ENCODE data around the gene FCRL4. TPM values are rescaled to one million over a fixed set of nuclear protein-coding genes. Genes with fewer than 3 reads are reported as not detected.
A peak's percentile ranks its signal among the peaks of the same experiment; 100 is the strongest.
"Not testable (repeated sequence)": the region's sequence is repeated elsewhere in the genome, so short reads cannot be mapped to it uniquely, and the experiment has no call there.

FCRL4 gene
- total RNA-seq, 1 donor from 2014 or later = not detected

DNA sequence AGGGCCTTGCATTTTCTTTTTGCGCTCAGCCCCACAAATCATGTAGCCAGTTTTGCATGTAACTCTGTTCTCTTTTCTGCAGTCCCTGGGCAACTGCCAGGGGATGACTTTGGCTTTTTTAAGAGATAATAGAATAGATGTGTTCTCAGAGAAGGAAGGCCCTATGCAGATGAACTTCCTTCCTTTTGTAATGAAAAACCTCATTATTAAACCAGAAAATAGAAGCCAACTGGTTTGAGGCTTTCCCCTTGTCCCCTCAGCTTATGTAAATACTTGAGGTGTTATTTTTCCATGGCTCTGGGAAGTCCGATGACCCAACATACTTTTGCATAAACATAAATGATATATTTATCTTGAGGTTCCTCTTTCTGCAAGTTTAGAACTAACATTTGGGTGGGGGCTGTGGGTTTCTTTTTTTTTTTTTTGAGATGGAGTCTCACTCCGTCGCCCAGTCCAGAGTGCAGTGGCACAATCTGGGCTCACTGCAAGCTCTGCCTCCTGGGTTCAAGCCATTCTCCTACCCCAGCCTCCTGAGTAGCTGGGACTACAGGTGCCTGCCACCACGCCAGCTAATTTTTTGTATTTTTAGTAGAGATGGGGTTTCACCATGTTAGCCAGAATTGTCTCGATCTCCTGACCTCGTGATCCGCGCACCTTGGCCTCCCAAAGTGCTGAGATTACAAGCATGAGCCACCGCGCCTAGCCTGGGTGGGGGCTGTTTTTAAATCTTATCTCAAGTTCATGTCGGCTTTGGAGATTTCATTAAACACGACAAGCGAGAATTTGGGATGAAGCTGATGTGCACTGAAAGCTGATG lies 31.2 kb downstream of the FCRL4 start:
- DNase-seq (ENCODE audit: missing footprints) = no peak
- no peak for ATAC-seq
- intact Hi-C loops (cut with DNase I) = no loop called here

DNA sequence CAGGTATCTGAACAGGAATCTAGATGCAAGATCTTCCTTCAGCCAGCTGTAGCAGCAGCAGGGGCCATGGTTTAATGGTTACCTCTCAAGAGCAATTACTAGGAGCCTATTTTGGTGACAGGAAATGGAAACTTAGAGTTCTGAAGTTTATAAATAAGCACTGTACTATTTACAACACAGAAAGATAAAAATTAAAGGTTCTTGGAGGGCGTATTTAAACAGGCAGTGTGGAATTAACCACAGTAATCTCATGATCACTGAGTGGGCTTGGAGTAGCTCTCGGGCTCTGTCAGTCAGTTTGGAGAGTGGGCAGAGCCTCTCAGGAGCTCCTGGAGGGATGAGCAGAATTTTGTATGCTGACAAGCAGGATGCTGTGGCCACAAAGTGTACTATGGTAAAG lies 35.4 kb downstream of the FCRL4 start:
- intact Hi-C loops (cut with DNase I) = no loop called here
- DNase-seq (ENCODE audit: missing footprints) (no peak), ATAC-seq (no peak)

DNA sequence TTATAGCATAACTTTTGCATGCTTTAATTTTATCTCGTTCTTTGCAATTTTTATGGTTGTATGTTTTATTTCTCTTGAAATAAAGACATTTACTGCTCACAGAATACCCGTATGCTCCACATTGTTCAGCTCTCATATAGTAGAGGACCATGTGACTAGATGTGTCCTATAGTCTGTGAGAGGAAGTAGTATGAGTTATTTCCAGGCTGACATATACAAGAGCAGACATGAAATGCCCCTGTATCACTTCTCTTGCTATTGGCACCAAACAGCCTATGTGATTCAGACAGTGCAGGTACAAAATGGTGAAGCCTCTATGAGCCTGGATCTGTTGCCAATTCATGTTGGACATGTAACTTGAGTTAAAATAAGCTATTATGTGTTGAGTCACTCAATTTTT lies 39.8 kb downstream of the FCRL4 start:
- DNase-seq (ENCODE audit: missing footprints) (no peak), ATAC-seq (no peak)
- intact Hi-C loops (cut with DNase I) = no loop called here

DNA sequence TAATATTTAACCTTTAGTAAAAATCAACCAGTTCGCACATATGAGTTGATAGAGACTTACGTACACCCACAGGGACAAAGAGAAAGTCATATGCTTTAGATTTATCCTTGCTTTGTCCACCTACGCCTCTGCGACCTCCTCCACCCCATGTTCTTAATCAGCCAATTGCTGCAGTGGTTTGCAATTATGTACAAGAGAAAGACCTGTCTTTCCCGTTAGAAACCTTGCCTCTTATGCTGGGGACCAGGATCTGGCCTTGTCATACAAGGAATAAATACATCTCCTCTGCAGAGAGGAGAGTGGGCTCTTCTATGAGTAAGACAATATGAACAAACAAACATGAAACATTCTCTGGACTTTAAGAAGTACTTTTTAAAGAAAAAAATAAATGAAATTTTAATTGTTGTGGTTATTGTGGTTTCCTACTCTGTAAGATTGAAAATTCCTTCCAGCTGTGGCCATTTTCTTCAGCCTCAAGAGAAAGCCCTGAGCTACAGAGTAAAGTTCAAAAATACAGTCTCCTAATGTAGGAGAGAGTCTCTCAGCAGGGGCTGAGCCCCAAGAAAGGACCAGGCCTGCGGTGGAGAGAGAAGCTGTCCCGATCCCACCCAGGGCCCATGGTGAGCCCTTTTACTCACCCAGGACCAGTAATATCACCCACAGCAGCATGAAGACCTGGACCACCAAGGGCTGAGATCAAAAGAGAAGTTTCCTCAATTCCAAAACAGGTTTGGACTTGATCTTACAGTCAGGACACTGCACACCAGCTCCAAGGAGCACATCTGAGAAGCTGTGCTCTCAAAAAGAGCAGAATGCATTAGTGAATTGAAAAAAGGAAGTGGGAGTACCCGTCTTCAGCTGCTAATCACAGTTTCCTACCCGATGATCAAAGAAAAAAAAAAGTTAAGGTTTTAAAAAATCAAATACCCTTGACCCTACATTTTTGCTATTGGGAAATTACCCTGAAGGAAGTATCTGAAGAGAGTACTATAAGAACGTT lies 45.9 kb downstream of the FCRL4 start, which contains the start of gene FCRL5:
FCRL5 (minus strand) TSS at position 822 of the 1,000 bp plus-strand sequence; CDS start at position 669, 153 bp downstream.
- DNase-seq (ENCODE audit: missing footprints) (peak; percentile 37), ATAC-seq (no peak)
- intact Hi-C loops (cut with DNase I) = no loop called here

DNA sequence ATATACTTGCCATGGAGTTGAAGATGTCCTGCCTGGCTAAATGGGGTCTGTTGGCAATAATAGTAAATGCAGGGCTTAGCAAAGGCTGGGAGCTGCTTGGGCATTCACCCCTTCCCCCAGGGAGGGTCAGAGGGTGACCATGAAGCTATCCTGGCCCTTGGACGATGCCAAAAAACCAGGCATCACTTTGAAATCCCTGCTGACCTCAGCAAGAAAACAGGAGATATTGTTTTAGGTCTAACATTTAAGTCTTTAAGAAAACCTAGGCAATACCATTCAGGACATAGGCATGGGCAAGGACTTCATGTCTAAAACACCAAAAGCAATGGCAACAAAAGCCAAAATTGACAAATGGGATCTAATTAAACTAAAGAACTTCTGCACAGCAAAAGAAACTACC lies 49.8 kb downstream of the FCRL4 start:
- ATAC-seq; intact Hi-C loops (cut with DNase I); DNase-seq (ENCODE audit: missing footprints): not testable (repeated sequence)

DNA sequence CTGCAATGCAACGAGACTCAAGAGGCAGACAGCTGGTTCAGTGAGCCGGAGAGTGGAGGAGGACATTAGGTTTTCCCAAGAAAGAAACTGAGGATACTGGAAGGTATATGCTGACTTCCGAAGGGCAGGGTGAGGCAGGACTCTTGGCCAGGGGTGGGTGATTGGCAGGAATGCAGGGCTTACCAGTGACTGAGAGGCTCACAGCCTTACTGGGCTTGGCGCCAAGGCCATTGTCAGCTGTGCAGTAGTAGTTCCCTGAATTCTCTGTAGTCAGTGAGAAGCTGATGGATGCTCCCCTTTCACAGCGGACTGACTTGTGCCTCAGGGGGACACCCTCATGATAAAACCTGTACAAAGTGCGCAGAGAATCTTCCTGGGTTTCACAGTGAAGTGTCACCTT lies 55.2 kb downstream of the FCRL4 start:
- ATAC-seq = no peak
- intact Hi-C loops (cut with DNase I) = no loop called here
- no peak for DNase-seq (ENCODE audit: missing footprints)

DNA sequence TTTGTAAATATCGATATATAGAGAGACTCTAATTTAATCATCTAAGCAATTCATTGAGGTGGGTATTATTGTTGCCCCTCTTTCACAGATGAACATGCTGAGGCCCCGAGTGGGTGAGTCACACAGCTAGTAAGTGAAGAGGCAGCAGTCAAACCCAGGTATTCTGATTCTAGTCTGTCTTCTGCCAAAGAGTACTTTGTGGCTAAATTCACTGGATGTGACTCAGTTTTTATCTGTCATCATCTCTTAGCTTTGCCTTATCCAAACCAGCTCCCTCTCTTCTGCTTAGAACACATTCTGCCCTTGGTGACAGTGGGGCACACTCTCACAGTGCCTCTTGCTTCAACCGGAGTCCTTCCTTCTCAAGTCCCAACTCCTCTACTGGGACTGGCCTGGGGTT lies 57.0 kb downstream of the FCRL4 start:
- ATAC-seq (no peak), DNase-seq (ENCODE audit: missing footprints) (no peak)
- intact Hi-C loops (cut with DNase I) = no loop called here

DNA sequence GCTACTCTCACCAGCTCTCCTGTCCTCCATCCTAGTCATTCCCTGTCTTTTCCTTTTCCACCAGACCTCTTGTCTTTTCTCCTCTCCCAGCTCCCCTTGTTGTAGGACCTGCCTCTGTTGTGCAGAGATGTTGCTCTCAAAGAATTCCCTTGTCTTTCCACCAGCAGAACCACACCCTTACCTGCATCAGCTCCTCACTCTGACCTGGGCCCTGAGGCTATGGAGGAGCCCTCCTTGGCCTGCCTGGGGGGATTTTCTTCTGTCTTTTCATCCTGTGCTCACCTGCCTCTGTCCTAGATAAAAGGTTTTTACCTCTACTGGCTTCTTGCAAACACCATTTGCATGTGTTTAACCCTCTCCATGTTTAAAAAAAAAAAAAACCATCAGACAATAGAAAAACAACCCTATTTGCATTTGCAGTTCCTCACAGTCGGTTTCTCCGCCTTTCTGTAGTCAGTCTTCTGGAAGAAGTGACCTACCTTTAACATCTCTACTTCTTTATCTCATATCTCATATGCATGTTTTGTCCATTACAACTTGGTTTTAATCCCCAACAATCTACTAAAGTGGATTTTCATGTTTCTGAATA lies 57.6 kb downstream of the FCRL4 start:
- intact Hi-C loops (cut with DNase I) = no loop called here
- ATAC-seq (no peak), DNase-seq (ENCODE audit: missing footprints) (no peak)

DNA sequence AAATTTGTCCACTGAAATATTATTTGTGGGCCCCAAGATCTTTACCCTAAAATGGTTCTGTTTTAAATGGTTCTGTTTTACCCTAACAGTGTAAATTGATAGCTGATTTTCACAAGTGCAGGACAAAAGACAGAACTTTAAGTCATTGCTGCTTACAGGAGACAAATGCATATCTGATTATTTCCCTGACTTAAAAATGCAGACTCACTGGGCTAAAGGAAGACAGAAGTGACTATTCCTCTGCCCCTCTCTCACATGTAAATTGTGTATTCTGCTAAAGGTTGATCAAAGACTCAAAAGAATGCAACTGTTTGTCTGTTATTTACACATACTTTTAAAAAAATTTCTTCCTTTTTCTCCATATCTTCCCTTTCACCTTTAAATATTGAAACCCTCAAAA lies 58.3 kb downstream of the FCRL4 start:
- DNase-seq (ENCODE audit: missing footprints) = no peak
- intact Hi-C loops (cut with DNase I) = no loop called here
- no peak for ATAC-seq

DNA sequence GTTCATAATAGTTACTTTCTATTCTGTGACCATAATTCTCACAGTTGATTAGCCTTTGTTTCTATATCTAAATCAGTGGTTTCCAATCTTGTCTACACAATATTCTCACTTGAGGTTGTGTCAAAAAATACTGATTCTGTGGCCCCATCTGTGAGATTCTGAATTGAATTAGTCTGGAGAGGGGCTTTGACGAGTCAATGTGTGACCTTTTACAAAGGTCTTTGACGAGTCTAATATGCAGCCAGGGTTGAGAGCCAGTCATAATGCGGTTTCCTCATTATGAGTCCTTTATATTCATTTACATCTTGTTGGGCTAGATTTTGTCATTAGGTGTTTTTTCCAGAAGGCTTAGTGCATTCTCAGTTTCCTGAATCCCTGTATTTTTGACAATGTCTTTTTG lies 65.3 kb downstream of the FCRL4 start:
- ATAC-seq (no peak), DNase-seq (ENCODE audit: missing footprints) (no peak)
- intact Hi-C loops (cut with DNase I) = no loop called here

DNA sequence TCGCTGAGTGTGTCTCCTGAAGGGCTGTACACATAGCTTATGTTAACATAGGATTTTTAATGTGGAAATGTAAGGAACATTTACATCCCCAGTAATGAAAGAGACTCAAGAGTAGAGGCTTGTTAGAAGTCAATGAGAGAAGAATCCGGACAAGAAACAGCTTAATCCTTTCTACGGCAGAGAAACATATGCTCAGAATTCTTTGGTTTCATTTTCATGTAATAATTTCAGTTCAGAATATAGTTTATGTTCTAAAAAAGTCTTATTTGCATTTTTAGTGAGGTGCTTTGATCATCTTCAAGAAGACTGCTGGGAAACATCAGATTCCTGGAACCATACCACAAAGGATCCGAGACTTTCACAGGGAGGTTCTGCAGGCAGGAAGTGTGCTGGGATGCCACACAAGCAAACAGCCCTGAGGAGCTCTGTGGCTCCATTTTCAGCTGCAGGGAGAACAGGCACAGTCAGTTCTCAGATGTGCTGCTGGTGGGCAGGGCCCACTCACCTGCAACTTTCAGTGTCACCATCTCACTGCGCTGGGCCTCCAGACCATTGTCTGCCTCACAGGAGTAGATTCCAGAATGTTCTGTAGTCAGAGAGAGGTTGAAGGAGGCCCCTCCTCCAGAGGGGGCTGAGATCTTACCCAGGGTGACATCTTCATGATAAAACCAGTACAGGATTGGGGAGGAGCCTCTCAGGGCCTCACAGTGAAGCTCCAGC lies 74.0 kb downstream of the FCRL4 start:
- DNase-seq (ENCODE audit: missing footprints) = no peak
- ATAC-seq = no peak
- intact Hi-C loops (cut with DNase I) = no loop called here

Other genes starting within 250 kb of the FCRL4 start
- not detected for gene FCRL5, start 45.6 kb downstream of the FCRL4 start, total RNA-seq
- 0.24 TPM for gene FCRL3, start 102.7 kb upstream of the FCRL4 start, total RNA-seq
- gene FCRL2, start 179.0 kb upstream of the FCRL4 start, total RNA-seq = not detected
- gene FCRL1, start 222.0 kb upstream of the FCRL4 start, total RNA-seq = not detected
- gene CD5L, start 243.7 kb upstream of the FCRL4 start, total RNA-seq = 2.5 TPM

Data from Right ventricle myocardium inferior (tissue), 1 donor.